ELF-1 (cell line): ENCODE results near the gene RETREG1.
"Not testable (repeated sequence)": the region's sequence is repeated elsewhere in the genome, so short reads cannot be mapped to it uniquely, and the experiment has no call there.

Source experiments
- DNase-seq: peaks from one replicate; pipeline ENCODE4 v3.0.0-alpha.2; 2016; ENCODE audit warnings: low read depth, low spot score

The RETREG1 gene

DNA sequence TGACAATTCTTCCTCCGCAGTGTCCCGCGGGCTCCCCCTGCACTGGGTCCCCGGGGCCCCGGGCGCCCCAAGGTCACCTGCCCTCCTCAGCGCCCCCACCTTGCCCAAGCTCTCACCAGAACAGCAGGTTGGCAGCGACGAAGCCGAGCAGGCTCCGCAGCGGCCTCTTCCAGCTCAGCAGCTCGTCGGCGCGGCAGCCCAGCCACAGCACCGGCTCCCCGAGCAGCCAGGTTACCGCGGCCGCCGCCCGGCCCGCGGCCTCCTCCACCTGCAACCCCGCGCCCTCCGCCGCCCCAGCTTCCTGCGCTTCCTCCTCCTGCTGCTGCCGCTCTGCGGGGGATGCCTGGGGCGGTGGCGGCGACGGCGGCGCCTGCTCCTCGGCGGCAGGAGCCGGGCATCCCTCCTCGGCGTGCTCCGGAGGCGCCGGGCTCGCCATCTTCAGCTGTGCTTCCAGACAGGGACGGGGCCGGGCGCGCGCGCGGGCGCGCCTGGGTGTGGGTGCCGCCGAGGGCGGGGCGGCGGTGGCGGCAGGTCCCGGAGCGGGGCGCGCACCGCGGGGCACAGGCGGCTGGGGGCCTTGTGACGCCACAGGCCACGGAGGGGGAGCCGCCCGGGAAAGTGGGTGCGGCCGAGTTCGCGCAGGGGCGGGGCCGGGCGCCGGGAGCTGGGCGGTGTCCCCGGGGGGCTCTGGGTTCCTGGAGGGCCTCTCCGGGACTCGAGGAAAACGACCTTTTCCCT is at the start of gene RETREG1:
RETREG1 (minus strand) TSS at position 462 of the 738 bp plus-strand sequence; CDS start at position 436, 26 bp downstream.
- DNase-seq: peak; percentile 61

DNA sequence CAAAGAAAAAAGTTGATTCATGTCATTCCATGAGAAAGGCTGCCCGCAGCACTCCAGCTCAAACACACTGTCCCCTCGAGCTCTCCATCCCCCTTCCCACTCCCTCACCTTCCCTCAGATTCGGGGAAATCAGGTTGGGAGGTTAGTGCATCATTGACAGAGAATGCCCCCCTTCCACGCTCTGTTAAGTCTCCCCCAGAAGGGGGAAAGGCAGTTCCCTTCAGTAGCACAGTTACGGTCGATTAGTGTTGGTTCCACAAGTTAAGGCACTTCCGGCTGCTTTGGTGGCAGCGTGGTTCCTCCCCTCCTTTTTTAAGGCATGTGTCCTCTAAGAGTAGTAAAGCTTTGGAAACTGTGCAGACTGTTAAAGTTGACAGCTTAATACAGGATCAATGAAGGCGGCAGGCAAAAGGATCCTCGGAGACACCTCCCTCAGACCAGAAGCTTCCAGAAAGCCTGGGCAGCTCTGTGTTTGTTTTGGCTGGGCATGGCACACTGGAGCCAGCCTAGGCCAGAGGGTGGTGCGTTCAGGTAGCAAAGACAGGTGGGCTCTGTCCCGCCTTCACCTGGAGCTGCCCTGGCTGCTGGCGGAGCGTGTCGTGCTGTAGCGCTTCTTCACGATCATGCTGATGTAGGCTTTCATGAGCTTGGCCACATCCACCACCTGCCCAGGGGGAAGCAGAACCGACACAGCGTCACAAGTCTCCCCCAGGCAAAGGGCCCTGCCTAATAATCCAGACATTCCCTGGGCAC is 49.5 kb upstream of the RETREG1 start:
- no peak for DNase-seq

DNA sequence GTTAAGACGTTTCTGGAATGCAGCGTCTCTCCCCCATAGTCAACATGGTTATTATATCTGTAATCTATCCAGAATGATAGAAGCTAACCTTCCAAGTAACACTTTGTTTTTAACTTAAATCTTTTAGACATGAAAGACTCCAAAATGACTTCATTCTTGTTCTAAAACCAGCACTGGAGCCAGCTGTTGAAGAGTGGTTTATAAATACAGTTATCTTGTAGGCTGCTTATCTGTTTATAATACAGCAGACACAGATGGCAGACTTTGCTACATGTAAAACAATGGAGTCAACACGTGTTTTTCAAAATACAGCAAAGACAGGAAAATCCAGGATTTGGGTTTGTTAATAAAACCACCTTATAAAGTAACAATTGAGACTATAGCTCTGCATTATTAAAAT is 48.8 kb upstream of the RETREG1 start:
- no peak for DNase-seq

DNA sequence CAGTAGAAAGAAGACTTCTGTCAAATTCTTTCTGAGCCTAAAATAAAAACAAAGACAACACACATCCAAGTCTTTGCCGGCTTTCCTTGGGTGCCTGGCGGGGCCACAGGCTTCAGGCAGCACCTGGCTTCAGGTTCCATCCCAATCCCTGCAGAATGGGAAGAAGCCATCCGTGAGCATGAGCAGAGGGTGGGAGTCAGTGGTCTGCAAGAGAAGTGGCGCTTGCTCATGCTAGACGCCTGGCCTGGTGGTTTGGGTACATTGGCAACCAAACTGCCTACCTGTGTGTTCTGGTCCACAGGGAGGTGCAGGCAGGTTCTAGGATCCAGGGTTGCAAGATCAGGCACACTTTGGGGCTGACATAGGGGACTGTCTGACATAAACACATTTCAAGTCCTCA is 47.6 kb upstream of the RETREG1 start:
- DNase-seq: no peak

- no peak for DNase-seq
Observed at GRCh38 chr5:16663840-16664239, 47.0 kb upstream of the RETREG1 start.

GRCh38 chr5:16661713-16662112 is 44.9 kb upstream of the RETREG1 start:
- DNase-seq: no peak

- no peak for DNase-seq
Observed at GRCh38 chr5:16660982-16661381, 44.2 kb upstream of the RETREG1 start.

- DNase-seq: no peak
Observed at GRCh38 chr5:16659536-16659935, 42.7 kb upstream of the RETREG1 start.

GRCh38 chr5:16656561-16657191 is 39.9 kb upstream of the RETREG1 start:
- no peak for DNase-seq

DNA sequence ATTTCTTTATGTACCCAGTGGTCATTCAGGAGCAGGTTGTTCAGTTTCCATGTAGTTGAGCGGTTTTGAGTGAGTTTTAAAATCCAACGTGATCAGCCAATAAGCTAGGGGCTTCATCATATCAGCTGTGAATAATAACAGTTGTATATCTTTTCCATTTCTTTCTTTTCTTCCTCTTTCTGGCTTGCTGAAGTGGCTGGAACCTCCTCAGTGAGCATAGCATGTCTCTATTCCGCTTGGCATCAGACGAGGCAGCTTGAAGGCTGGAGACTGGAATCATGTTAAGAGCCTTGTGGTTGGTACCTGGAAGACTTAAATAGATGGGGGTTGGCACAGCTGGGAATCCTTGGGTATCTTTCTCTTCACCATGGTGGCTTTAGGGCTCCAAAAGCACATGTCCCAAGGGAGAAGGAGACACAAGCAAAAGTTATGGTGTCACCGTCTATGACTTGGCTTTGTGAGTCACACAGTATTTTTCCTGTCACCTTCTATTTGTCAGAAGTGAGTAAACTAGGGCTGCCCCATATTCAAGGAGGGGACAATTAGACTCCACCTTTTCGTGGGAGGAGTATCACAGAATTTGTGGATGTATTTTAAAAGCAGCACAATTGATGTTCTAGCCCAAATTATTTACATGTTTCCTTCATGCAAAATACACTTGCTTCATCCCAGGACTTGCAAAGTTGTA is 38.0 kb upstream of the RETREG1 start:
- DNase-seq: no peak

GRCh38 chr5:16648739-16649138 is 31.9 kb upstream of the RETREG1 start:
- DNase-seq: not testable (repeated sequence)

DNA sequence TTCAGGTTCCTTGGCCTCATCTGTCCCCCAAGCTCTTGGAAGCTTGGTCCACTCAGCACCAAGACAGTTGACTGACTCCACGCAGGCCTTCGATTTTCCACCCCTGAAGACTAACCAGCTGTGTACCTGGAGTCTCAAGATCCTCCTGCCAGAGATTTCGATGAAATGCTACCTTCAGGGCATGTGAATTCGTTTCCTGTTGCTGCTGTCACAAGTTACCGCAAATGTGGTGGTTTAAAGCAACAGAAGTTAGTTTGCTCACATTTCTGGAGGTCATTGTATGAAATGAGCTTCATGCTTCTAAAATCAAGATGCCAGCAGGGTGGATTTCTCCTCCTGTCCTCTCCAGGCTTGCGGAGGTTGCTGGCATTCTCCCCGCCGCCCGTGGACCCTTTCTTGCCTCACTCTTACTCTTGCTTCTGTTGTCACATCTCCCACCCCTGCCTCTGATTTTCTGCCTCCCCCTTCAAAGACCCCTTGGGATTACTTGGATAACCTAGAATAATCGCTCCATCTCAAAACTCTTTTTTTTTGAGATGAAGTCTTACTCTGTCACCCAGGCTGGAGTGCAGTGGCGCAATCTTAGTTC is 27.6 kb upstream of the RETREG1 start:
- no peak for DNase-seq

DNA sequence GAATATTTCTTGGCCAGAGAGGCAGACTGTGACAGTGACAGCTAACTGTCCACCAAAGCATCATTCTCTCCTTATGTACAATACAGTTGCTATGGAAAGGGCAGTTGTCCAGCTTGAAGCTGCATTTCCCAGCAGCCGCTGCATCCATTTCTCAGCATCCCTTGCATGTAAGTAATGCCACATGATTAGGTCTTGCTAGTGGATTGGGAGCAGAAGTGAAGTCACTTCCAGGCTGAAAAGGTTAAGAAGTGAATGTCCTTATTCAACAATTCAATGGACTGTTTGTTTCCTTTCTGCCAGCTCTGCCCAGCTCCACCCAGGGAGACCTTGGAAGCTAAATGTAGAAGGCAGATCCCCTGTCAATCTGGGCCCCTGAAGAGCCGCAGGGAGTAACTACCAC is 26.1 kb upstream of the RETREG1 start:
- no peak for DNase-seq

- no peak for DNase-seq
Observed at GRCh38 chr5:16639206-16639605, 22.4 kb upstream of the RETREG1 start.

GRCh38 chr5:16628376-16628775 is 11.6 kb upstream of the RETREG1 start:
- DNase-seq: no peak

GRCh38 chr5:16626696-16627264 is 10.0 kb upstream of the RETREG1 start:
- DNase-seq: no peak

DNA sequence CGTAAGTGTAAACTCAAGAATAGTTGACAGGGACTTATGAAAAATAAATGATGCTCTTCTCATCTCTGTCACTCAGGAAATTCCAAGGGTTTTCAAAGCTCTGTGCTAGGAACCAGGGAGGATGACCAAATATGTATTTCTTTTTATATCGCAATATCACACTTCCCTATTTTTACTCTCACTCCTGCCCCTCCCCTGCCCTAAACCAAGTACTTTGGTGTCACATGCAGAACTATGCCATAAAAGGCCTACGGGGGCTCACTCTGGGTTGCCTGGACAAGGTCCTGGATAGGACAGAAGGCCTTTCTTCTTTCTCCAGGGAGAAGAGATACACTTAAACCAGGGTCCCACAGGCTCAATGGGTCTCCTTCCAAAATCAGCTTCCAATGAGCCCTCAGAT is 8.3 kb upstream of the RETREG1 start:
- no peak for DNase-seq

DNA sequence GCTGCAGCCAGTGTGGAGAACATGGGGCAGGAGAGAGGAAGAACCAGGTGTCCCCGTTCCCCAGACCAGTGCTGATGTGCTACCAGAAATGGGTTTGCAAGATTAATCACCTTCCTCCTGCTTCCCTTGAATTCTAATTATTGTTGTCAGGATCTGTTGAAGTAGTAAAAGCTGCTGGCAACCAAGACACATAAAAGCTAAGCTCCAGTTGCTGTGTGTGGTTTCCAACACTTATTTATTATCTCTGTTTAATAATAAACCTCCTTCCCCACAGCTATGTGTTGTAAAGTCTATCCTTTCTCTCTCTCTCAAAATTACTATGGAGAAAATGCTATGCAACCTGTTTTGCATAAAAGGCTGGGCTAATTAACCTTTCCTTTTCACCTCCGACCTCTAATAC is 2.3 kb upstream of the RETREG1 start:
- no peak for DNase-seq

GRCh38 chr5:16618138-16618897 is 1.5 kb upstream of the RETREG1 start:
- no peak for DNase-seq

DNA sequence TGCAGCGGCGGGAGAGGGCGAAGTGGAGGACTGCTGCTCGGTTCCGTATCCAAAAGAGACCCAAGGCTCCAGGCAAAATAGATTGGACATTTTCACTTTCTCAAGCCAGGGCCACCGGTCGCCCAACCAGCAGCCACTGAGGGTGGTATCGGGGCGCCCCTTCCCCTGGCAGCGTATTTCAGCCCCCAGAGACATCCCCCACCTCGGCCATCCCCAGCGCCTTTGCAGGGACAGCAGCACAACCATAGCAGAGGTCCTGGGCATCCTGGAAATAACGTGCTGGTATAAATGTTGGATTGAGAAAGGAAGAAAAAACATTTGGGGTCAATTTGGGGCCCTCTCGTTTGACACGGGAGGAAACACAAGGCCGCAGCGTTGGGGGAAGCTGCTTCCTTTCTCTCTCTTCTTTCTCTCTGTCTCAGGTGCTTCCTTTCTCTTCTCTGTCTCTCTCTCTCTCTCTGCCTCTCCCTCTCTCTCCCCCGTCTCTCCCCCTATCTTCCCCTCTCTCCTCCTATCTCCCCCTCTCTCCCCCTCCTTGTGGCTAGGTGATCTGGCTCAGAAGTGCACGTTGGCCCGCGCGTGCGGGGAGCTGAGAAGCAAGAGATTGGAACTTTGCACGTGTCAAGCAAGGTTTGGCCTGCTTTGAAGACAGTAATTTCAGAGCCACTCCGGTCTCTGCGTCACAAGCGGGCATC is 624 bp upstream of the RETREG1 start:
- peak; percentile 8 for DNase-seq
